Measurements from ENCODE around the gene EML6.

EML6 gene

GRCh38 chr2:54909001-54909400 is 185.5 kb downstream of the EML6 start:
- DNase-seq (ENCODE audit: low read depth, low spot score): no peak

- DNase-seq (ENCODE audit: low read depth, low spot score): no peak
Measured at GRCh38 chr2:54912305-54912704, 188.8 kb downstream of the EML6 start.

- no peak for DNase-seq (ENCODE audit: low read depth, low spot score)
Measured at GRCh38 chr2:54912893-54913292, 189.4 kb downstream of the EML6 start.

- no peak for DNase-seq (ENCODE audit: low read depth, low spot score)
Measured at GRCh38 chr2:54914637-54915036, 191.2 kb downstream of the EML6 start.

- DNase-seq (ENCODE audit: low read depth, low spot score): no peak
Measured at GRCh38 chr2:54915101-54915500, 191.6 kb downstream of the EML6 start.

GRCh38 chr2:54916637-54917036 is 193.2 kb downstream of the EML6 start:
- DNase-seq (ENCODE audit: low read depth, low spot score): no peak

GRCh38 chr2:54918647-54919280 is 195.3 kb downstream of the EML6 start:
- no peak for DNase-seq (ENCODE audit: low read depth, low spot score)

- no peak for DNase-seq (ENCODE audit: low read depth, low spot score)
Measured at GRCh38 chr2:54920660-54921059, 197.2 kb downstream of the EML6 start.

GRCh38 chr2:54924121-54924520 is 200.7 kb downstream of the EML6 start:
- no peak for DNase-seq (ENCODE audit: low read depth, low spot score)

GRCh38 chr2:54925022-54925421 is 201.6 kb downstream of the EML6 start:
- no peak for DNase-seq (ENCODE audit: low read depth, low spot score)

GRCh38 chr2:54927085-54927750 is 203.8 kb downstream of the EML6 start:
- no peak for DNase-seq (ENCODE audit: low read depth, low spot score)

GRCh38 chr2:54927751-54928615 is 204.5 kb downstream of the EML6 start:
- no peak for DNase-seq (ENCODE audit: low read depth, low spot score)

- no peak for DNase-seq (ENCODE audit: low read depth, low spot score)
Measured at GRCh38 chr2:54928719-54929118, 205.3 kb downstream of the EML6 start.

- DNase-seq (ENCODE audit: low read depth, low spot score): no peak
Measured at GRCh38 chr2:54931473-54931872, 208.0 kb downstream of the EML6 start.

- no peak for DNase-seq (ENCODE audit: low read depth, low spot score)
Measured at GRCh38 chr2:54935389-54935788, 211.9 kb downstream of the EML6 start.

- no peak for DNase-seq (ENCODE audit: low read depth, low spot score)
Measured at GRCh38 chr2:54936766-54937165, 213.3 kb downstream of the EML6 start.

- no peak for DNase-seq (ENCODE audit: low read depth, low spot score)
Measured at GRCh38 chr2:54939446-54940118, 216.1 kb downstream of the EML6 start.

- no peak for DNase-seq (ENCODE audit: low read depth, low spot score)
Measured at GRCh38 chr2:54940723-54941122, 217.3 kb downstream of the EML6 start.

GRCh38 chr2:54941248-54941984 is 218.0 kb downstream of the EML6 start:
- no peak for DNase-seq (ENCODE audit: low read depth, low spot score)

GRCh38 chr2:54942373-54942772 is 218.9 kb downstream of the EML6 start:
- no peak for DNase-seq (ENCODE audit: low read depth, low spot score)

GRCh38 chr2:54944724-54945326 is 221.4 kb downstream of the EML6 start:
- no peak for DNase-seq (ENCODE audit: low read depth, low spot score)

Data from smooth muscle cell of the brain vasculature (primary cell).